Spleen (tissue), 11 donors: ENCODE measurements around the gene P2RY12. TPM values are rescaled to one million over a fixed set of nuclear protein-coding genes. Genes with fewer than 3 reads are reported as not detected.

Source experiments
- DNase-seq: peaks from one replicate; pipeline ENCODE4 v3.0.0-alpha.2; 2020
- H3K27ac ChIP-seq, 8 donors: fragments of 200-600 bp; sonication (generic) in 7 of 8; 1 replicate in 4 of 8; 2 replicates in 4 of 8; pipeline versions ENCODE4 v1.5.0 to v1.8.0; 2016 to 2021; ENCODE audit warnings: inconsistent platforms in 4 of 8, mild to moderate bottlenecking in 4 of 8, moderate library complexity in 1 of 8
- H3K27me3 ChIP-seq, 7 donors: fragments of 200-600 bp; sonication (generic) in 6 of 7; replicated peaks in 1 of 7; 1 replicate in 4 of 7; 2 replicates in 3 of 7; pipeline versions ENCODE4 v1.5.0 to v1.8.0; 2016 to 2021; ENCODE audit warnings: inconsistent platforms in 3 of 7, mild to moderate bottlenecking in 1 of 7
- H3K36me3 ChIP-seq, 6 donors: fragments of 200-600 bp; sonication (generic) in 5 of 6; 1 replicate in 4 of 6; 2 replicates in 2 of 6; pipeline versions ENCODE4 v1.5.0 to v1.8.0; 2016 to 2021; ENCODE audit warnings: inconsistent platforms in 2 of 6
- H3K4me1 ChIP-seq, 6 donors: fragments of 200-600 bp; sonication (generic) in 5 of 6; 1 replicate in 3 of 6; 2 replicates in 3 of 6; pipeline versions ENCODE4 v1.5.0 to v1.8.0; 2016 to 2021; ENCODE audit warnings: inconsistent platforms in 3 of 6
- H3K4me3 ChIP-seq, 8 donors: fragments of 200-600 bp; sonication (generic) in 7 of 8; 1 replicate in 4 of 8; 2 replicates in 4 of 8; pipeline versions ENCODE4 v1.5.0 to v1.8.0; 2016 to 2021; ENCODE audit warnings: inconsistent platforms in 4 of 8, mild to moderate bottlenecking in 4 of 8, moderate library complexity in 2 of 8
- H3K9me3 ChIP-seq, 8 donors: fragments of 200-600 bp; sonication (generic) in 7 of 8; 1 replicate in 4 of 8; 2 replicates in 4 of 8; pipeline versions ENCODE4 v1.5.0 to v1.8.0; 2016 to 2021; ENCODE audit warnings: inconsistent platforms in 4 of 8
- CTCF ChIP-seq, 11 experiments: fragments of 200-600 bp in 7 of 11; fragments of 450-650 bp in 4 of 11; sonication (generic) in 4 of 11; IDR thresholded peaks in 8 of 11; conservative IDR thresholded peaks in 3 of 11; 1 replicate in 7 of 11; 2 replicates in 4 of 11; pipeline versions ENCODE4 v1.4.0 to v1.8.0; 2016 to 2021; ENCODE audit warnings: antibody characterized with exemption in 11 of 11, inconsistent platforms in 4 of 11, mild to moderate bottlenecking in 1 of 11
- POLR2A ChIP-seq, 3 donors: fragments of 450-650 bp; IDR thresholded peaks; one replicate each; pipeline ENCODE4 v1.5.1; 2017; ENCODE audit warnings: antibody characterized with exemption in 3 of 3, mild to moderate bottlenecking in 1 of 3
- POLR2AphosphoS5 ChIP-seq, 3 donors: sonication (generic); formaldehyde crosslinking; IDR thresholded peaks; one replicate each; pipeline ENCODE4 v1.5.1; 2017; ENCODE audit warnings: antibody characterized with exemption in 3 of 3
- WGBS, 5 donors: extraction: QIAGEN DNeasy Blood & Tissue Kit in 3 of 5; methylation state at CpG; one replicate each; pipeline versions ENCODE4 v1.1.5 to v1.1.7; 2013 to 2018; 5-methylcytosine and 5-hydroxymethylcytosine counted together
- intact Hi-C: fragments of 100-400 bp; cut with DNase I; formaldehyde crosslinking; loops from one replicate; pipeline ENCODE4 v1.15.0; 2023; ENCODE audit warnings: low total_unique reads
- polyA plus RNA-seq, 3 donors: library from polyadenylated mRNA; stranded (reverse); fragments of 200-250 nt; gene quantifications; one replicate each; pipeline ENCODE4 v1.2.1, GENCODE V29; 2013
- total RNA-seq, 7 donors: library from RNA; depleted of rRNA in 3 of 7; stranded (reverse); fragments of >200 nt in 3 of 7; fragmentation: NEBNext Ultra II Directional in 4 of 7; extraction: Animal tissue kit (Norgen Biotek cat#: 25700) in 4 of 7; gene quantifications; one replicate each; pipeline versions ENCODE4 v1.1.0 to v1.2.1, GENCODE V29; 2016 to 2021
- donor health status: healthy with polysubstance abuse.
- donor health status: DM: no; HTN: no; CAD: no; lungs with moderate emphysema.
- donor health status: DM: no; HTN: no; CAD: no.
- donor health status: Bipolar disorder and iron deficiency.
- donor health status: healthy.
- donor health status: DM: no; HTN: no; CAD: no.
- donor health status: DM: yes; HTN: yes; CAD: no.

The P2RY12 gene
- total and polyA plus RNA-seq, 10 donors: 0.78 to 19.2 (median 6.7) TPM

GRCh38 chr3:151377768-151378385, 6.7 kb downstream of the P2RY12 start:
- no peak overlapping the region for H3K4me3 ChIP-seq
- H3K27ac ChIP-seq: no peak overlapping the region
- no peak for DNase-seq
- no peaks in the 10 kb centered on the region for H3K27me3 ChIP-seq
- H3K36me3 ChIP-seq: no peaks in the 10 kb centered on the region
- H3K4me1 ChIP-seq: peaks cover 0 to 21% (median 9%) of the 10 kb centered on the region in 6 donors
- whole genome bisulfite sequencing, 5 donors: 72 to 81% (median 76%) methylated on average over 8 of the region's 8 CpGs
- no peaks in the 10 kb centered on the region for H3K9me3 ChIP-seq
- TF ChIP-seq CTCF (IDR thresholded peaks at IDR 0.05 in 8 of 11, conservative IDR thresholded peaks at IDR 0.05 in 3 of 11) (no peak), POLR2AphosphoS5 (IDR thresholded peaks at IDR 0.05) (no peak), POLR2A (IDR thresholded peaks at IDR 0.05) (no peak)
- intact Hi-C loops: no loop called here

GRCh38 chr3:151372063-151372820, 12.3 kb downstream of the P2RY12 start:
- Histone ChIP-seq H3K36me3 (no peaks in the 10 kb centered on the region), H3K4me3 (no peak overlapping the region), H3K4me1 (no peaks in the 10 kb centered on the region), H3K27ac (no peak overlapping the region), H3K27me3 (no peaks in the 10 kb centered on the region), H3K9me3 (no peaks in the 10 kb centered on the region)
- WGBS, 5 donors: 82 to 96% (median 90%) methylated on average over 4 of the region's 4 CpGs
- no peak for DNase-seq
- intact Hi-C loops: no loop called here
- no peak for TF ChIP-seq CTCF (IDR thresholded peaks at IDR 0.05 in 8 of 11, conservative IDR thresholded peaks at IDR 0.05 in 3 of 11)
- TF ChIP-seq POLR2A (IDR thresholded peaks at IDR 0.05): no peak
- TF ChIP-seq POLR2AphosphoS5 (IDR thresholded peaks at IDR 0.05): no peak

GRCh38 chr3:151371526-151371925, 13.0 kb downstream of the P2RY12 start:
- no peak for DNase-seq
- Histone ChIP-seq H3K27me3 (no peaks in the 10 kb centered on the region), H3K4me3 (no peak overlapping the region), H3K36me3 (no peaks in the 10 kb centered on the region), H3K27ac (no peak overlapping the region), H3K4me1 (no peaks in the 10 kb centered on the region), H3K9me3 (no peaks in the 10 kb centered on the region)
- TF ChIP-seq POLR2A (IDR thresholded peaks at IDR 0.05) (no peak), POLR2AphosphoS5 (IDR thresholded peaks at IDR 0.05) (no peak), CTCF (IDR thresholded peaks at IDR 0.05 in 8 of 11, conservative IDR thresholded peaks at IDR 0.05 in 3 of 11) (no peak)
- intact Hi-C loops: no loop called here

GRCh38 chr3:151367448-151367847, 17.1 kb downstream of the P2RY12 start:
- 65 to 88% (median 86%) methylated on average over 5 of the region's 5 CpGs for WGBS, 5 donors
- no peaks in the 10 kb centered on the region for H3K36me3 ChIP-seq
- no peaks in the 10 kb centered on the region for H3K9me3 ChIP-seq
- peaks cover 0 to 10% (median 0%) of the 10 kb centered on the region in 6 donors for H3K4me1 ChIP-seq
- H3K27me3 ChIP-seq: no peaks in the 10 kb centered on the region
- H3K4me3 ChIP-seq: no peak overlapping the region
- no peak for DNase-seq
- TF ChIP-seq CTCF (IDR thresholded peaks at IDR 0.05 in 8 of 11, conservative IDR thresholded peaks at IDR 0.05 in 3 of 11) (no peak), POLR2AphosphoS5 (IDR thresholded peaks at IDR 0.05) (no peak), POLR2A (IDR thresholded peaks at IDR 0.05) (no peak)
- intact Hi-C loops: no loop called here
- H3K27ac ChIP-seq: no peak overlapping the region
